Neural cell (in vitro differentiated cells): Measurements from ENCODE around the gene CAPSL.
"Not testable (repeated sequence)": the region's sequence is repeated elsewhere in the genome, so short reads cannot be mapped to it uniquely, and the experiment has no call there.

ENCODE experiments used
- CTCF ChIP-seq: fragments of 450-650 bp; IDR thresholded peaks from 2 replicates; pipeline ENCODE4 v1.5.1; 2014; ENCODE audit warnings: antibody characterized with exemption, mild to moderate bottlenecking, moderate library complexity; ENCODE audit not compliant: poor library complexity, severe bottlenecking
- POLR2AphosphoS5 ChIP-seq: IDR thresholded peaks from 2 replicates; pipeline ENCODE4 v1.6.1; 2012
- REST ChIP-seq: IDR thresholded peaks from 2 replicates; pipeline ENCODE4 v1.6.1; 2012; ENCODE audit warnings: borderline replicate concordance
- SMC3 ChIP-seq: fragments of 450-650 bp; conservative IDR thresholded peaks from 2 replicates; pipeline ENCODE4 v1.6.1; 2014; ENCODE audit warnings: antibody characterized with exemption, mild to moderate bottlenecking, moderate library complexity; ENCODE audit not compliant: poor library complexity
- TAF1 ChIP-seq: IDR thresholded peaks from 2 replicates; pipeline ENCODE4 v1.6.1; 2012; ENCODE audit warnings: low read depth

DNA sequence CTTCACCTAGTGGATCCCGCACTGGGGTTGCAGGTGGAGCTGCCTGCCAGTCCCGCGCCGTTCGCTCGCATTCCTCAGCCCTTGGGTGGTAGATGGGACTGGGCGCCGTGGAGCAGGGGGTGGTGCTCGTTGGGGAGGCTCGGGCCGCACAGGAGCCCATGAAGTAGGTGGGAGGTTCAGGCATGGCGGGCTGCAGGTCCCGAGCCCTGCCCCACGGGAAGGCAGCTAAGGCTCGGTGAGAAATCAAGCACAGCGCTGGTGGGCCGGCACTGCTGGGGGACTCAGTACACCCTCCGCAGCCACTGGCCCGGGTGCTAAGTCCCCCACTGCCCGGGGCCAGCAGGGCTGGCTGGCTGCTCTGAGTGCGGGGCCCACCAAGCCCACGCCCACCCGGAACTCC lies 45.6 kb downstream of the CAPSL start:
- not testable (repeated sequence) for TF ChIP-seq POLR2AphosphoS5, CTCF, TAF1, SMC3, REST
